GM06990 (cell line): ENCODE data around the gene CCDC154.

Experiments used
- DNase-seq: peaks from one replicate; pipeline ENCODE4 v3.0.0-alpha.2; 2011; ENCODE audit not compliant: insufficient read length; ENCODE audit errors: extremely low read depth
- H3K27me3 ChIP-seq: replicated peaks from 2 replicates; pipeline ENCODE4 v1.6.0; 2011; ENCODE audit warnings: low read length; ENCODE audit not compliant: control insufficient read depth, insufficient read depth
- H3K36me3 ChIP-seq: 2 replicates; pipeline ENCODE4 v1.5.1; 2011; ENCODE audit warnings: low read length; ENCODE audit not compliant: control insufficient read depth, insufficient read depth
- H3K4me3 ChIP-seq: replicated peaks from 2 replicates; pipeline ENCODE4 v1.5.1; 2011; ENCODE audit warnings: low read depth, mild to moderate bottlenecking, control low read depth, low read length
- CTCF ChIP-seq: IDR thresholded peaks from 2 replicates; pipeline ENCODE4 v1.5.1; 2011; ENCODE audit warnings: low read length, control low read depth, mild to moderate bottlenecking, inconsistent platforms; ENCODE audit not compliant: insufficient read depth, poor library complexity, severe bottlenecking

The CCDC154 gene

GRCh38 chr16:1433756-1434155 lies 10.6 kb downstream of the CCDC154 start:
- no peaks in the 10 kb centered on the region; the same call in 1 of the 2 replicates for H3K27me3 ChIP-seq
- no peak overlapping the region for H3K4me3 ChIP-seq
- no peaks in the 10 kb centered on the region for H3K36me3 ChIP-seq
- no peak for DNase-seq
- TF ChIP-seq CTCF, result no peak

GRCh38 chr16:1433263-1433560 lies 11.1 kb downstream of the CCDC154 start:
- no peak overlapping the region for H3K4me3 ChIP-seq
- DNase-seq, result no peak

GRCh38 chr16:1432388-1433262 lies 11.7 kb downstream of the CCDC154 start:
- H3K27me3 ChIP-seq, result no peaks in the 10 kb centered on the region; the same call in 1 of the 2 replicates
- H3K36me3 ChIP-seq, result no peaks in the 10 kb centered on the region
- TF ChIP-seq CTCF, result no peak
- no peak for DNase-seq
- no peak overlapping the region for H3K4me3 ChIP-seq

More at GRCh38 chr16:1433263-1433560, 11.1 kb downstream of the CCDC154 start:
- TF ChIP-seq CTCF, result no peak
- no peaks in the 10 kb centered on the region for H3K36me3 ChIP-seq
- no peaks in the 10 kb centered on the region; the same call in 1 of the 2 replicates for H3K27me3 ChIP-seq

GRCh38 chr16:1431497-1432270 lies 12.7 kb downstream of the CCDC154 start:
- Histone ChIP-seq H3K27me3 (no peaks in the 10 kb centered on the region; the same call in 1 of the 2 replicates), H3K36me3 (no peaks in the 10 kb centered on the region), H3K4me3 (no peak overlapping the region)
- DNase-seq, result no peak
- no peak for TF ChIP-seq CTCF

- TF ChIP-seq CTCF, result no peak
- DNase-seq, result no peak
Measured at GRCh38 chr16:1430759-1431496, 13.4 kb downstream of the CCDC154 start, which contains the start of gene PERCC1. PERCC1 (plus strand) TSS chr16:1431078; CDS start chr16:1432594, 1,516 bp downstream.

More at GRCh38 chr16:1430759-1431496, 13.4 kb downstream of the CCDC154 start, which contains the start of gene PERCC1:
- H3K36me3 ChIP-seq, result no peaks in the 10 kb centered on the region
- no peak within 1 kb of the TSS for H3K4me3 ChIP-seq
- no peaks in the 10 kb centered on the region; the same call in 1 of the 2 replicates for H3K27me3 ChIP-seq
